Measurements from ENCODE around the gene USP19.

DNA sequence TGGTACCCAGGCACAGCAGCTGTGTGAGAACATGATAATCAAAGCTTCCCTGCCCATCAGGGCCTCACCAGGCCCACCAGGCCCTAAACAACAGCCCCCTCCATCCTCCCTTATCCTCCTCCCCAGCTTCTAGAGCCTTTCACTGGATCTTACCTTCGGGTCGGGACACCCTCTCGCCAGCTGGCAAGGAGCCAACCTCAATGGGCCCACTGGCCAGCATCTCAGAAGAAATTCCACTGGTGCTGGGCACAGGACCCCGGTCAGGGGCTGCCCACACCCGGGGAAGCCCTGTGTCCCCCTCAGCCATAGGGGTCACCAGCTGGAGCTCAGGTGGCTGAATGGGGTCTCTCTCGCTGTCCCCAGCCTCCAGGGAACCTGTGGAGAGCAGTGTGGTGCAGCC is 9.3 kb downstream of the USP19 start:
- TF ChIP-seq POLR2A (IDR thresholded peaks at IDR 0.05; ENCODE audit: low read depth, low read length) (no peak), POLR2AphosphoS5 (IDR thresholded peaks at IDR 0.05; ENCODE audit: low read depth, low read length) (no peak), SPI1 (IDR thresholded peaks at IDR 0.05; ENCODE audit: low read depth, low read length) (no peak)
